HG03159 (cell line): ENCODE measurements around the gene RHBDD3.
"Not testable (repeated sequence)": the region's sequence is repeated elsewhere in the genome, so short reads cannot be mapped to it uniquely, and the experiment has no call there.

ENCODE experiments used
- ATAC-seq: cut with Tn5 transposase; IDR thresholded peaks from one replicate; pipeline ENCODE4 v1.9.1; 2021; ENCODE audit warnings: mild to moderate bottlenecking, moderate library complexity; ENCODE audit not compliant: unreplicated experiment

Gene RHBDD3

GRCh38 chr22:29219881-29220670 lies 47.7 kb downstream of the RHBDD3 start:
- no peak for ATAC-seq

GRCh38 chr22:29219409-29219782 lies 48.4 kb downstream of the RHBDD3 start:
- ATAC-seq: not testable (repeated sequence)

GRCh38 chr22:29218758-29219408 lies 48.9 kb downstream of the RHBDD3 start:
- ATAC-seq: no peak

- no peak for ATAC-seq
Measured at GRCh38 chr22:29217827-29218757, 49.7 kb downstream of the RHBDD3 start.

- ATAC-seq: no peak
Measured at GRCh38 chr22:29216873-29217666, 50.7 kb downstream of the RHBDD3 start.

- no peak for ATAC-seq
Measured at GRCh38 chr22:29216011-29216872, 51.5 kb downstream of the RHBDD3 start.

- no peak for ATAC-seq
Measured at GRCh38 chr22:29215012-29215860, 52.5 kb downstream of the RHBDD3 start.

- no peak for ATAC-seq
Measured at GRCh38 chr22:29214232-29214631, 53.5 kb downstream of the RHBDD3 start.

- ATAC-seq: no peak
Measured at GRCh38 chr22:29213493-29213892, 54.3 kb downstream of the RHBDD3 start.

- no peak for ATAC-seq
Measured at GRCh38 chr22:29212743-29213142, 55.0 kb downstream of the RHBDD3 start.

GRCh38 chr22:29211466-29211865 lies 56.3 kb downstream of the RHBDD3 start:
- no peak for ATAC-seq

- ATAC-seq: no peak
Measured at GRCh38 chr22:29211066-29211465, 56.7 kb downstream of the RHBDD3 start.
